B cell (primary cell): ENCODE results near the gene ENKUR. TPM values are rescaled to one million over a fixed set of nuclear protein-coding genes. Genes with fewer than 3 reads are reported as not detected.
"Not testable (repeated sequence)": the region's sequence is repeated elsewhere in the genome, so short reads cannot be mapped to it uniquely, and the experiment has no call there.

Experiments
- ATAC-seq: fragments of 200-7000 bp; cut with Tn5 transposase; one replicate; pipeline ENCODE4 v1.10.0; 2021; ENCODE audit warnings: low read depth, mild to moderate bottlenecking, moderate number of reproducible peaks, moderate library complexity
- CTCF ChIA-PET: fragments of 350-600 bp; sonication (Branson Sonifier 250); formaldehyde crosslinking; loops from one replicate; lab custom pipeline; 2021; ENCODE audit warnings: antibody characterized with exemption, inconsistent platforms; lab: Charles Lee
- POLR2A ChIA-PET: fragments of 350-600 bp; sonication (Branson Sonifier 250); formaldehyde crosslinking; loops from one replicate; lab custom pipeline; 2021; ENCODE audit warnings: antibody characterized with exemption; lab: Charles Lee
- DNase-seq: peaks from one replicate; pipeline ENCODE4 v3.0.0; 2013
- H2AFZ ChIP-seq: 2 replicates; pipeline ENCODE4 v1.6.1; 2012; ENCODE audit warnings: mild to moderate bottlenecking, low read depth, low read length; ENCODE audit not compliant: insufficient read depth, poor library complexity, severe bottlenecking
- H3K27ac ChIP-seq, 2 donors: 1 replicate in 1 of 2; 2 replicates in 1 of 2; pipeline ENCODE4 v1.5.1; 2012 to 2013; ENCODE audit warnings: low read length in 2 of 2, mild to moderate bottlenecking in 2 of 2, moderate library complexity in 1 of 2
- H3K27me3 ChIP-seq, 4 experiments: fragments of 200-600 bp in 1 of 4; sonication (generic) in 1 of 4; replicated peaks in 1 of 4; 1 replicate in 2 of 4; 2 replicates in 2 of 4; pipeline versions ENCODE4 v1.6.1 to v1.7.0; 2013 to 2016; ENCODE audit warnings: low read length in 3 of 4, mild to moderate bottlenecking in 2 of 4, mixed read lengths in 1 of 4, moderate library complexity in 1 of 4; ENCODE audit not compliant: insufficient read depth in 4 of 4, control insufficient read depth in 3 of 4; ENCODE audit errors: control extremely low read depth in 1 of 4
- H3K36me3 ChIP-seq, 2 experiments: replicated peaks in 1 of 2; 1 replicate in 1 of 2; 2 replicates in 1 of 2; pipeline versions ENCODE4 v1.6.1 to v1.7.1; 2013; ENCODE audit warnings: low read length in 1 of 2; ENCODE audit not compliant: insufficient read depth in 2 of 2, control insufficient read depth in 1 of 2; ENCODE audit errors: control extremely low read depth in 1 of 2, extremely low read depth in 1 of 2
- H3K4me1 ChIP-seq, 2 donors: fragments of 200-600 bp in 1 of 2; sonication (generic) in 1 of 2; 1 replicate in 1 of 2; 2 replicates in 1 of 2; pipeline versions ENCODE4 v1.5.1 to v1.6.1; 2013 to 2017; ENCODE audit warnings: low read length in 2 of 2; ENCODE audit not compliant: control insufficient read depth in 2 of 2, insufficient read depth in 2 of 2
- H3K4me2 ChIP-seq: replicated peaks from 2 replicates; pipeline ENCODE3; 2012; ENCODE audit warnings: mild to moderate bottlenecking, low read depth, low read length; ENCODE audit not compliant: poor library complexity, severe bottlenecking
- H3K4me3 ChIP-seq, 5 experiments: fragments of 200-600 bp in 1 of 5; sonication (generic) in 1 of 5; 1 replicate in 3 of 5; 2 replicates in 2 of 5; pipeline versions ENCODE4 v1.5.1 to v1.7.0; 2011 to 2016; ENCODE audit warnings: low read length in 4 of 5, mild to moderate bottlenecking in 4 of 5, low read depth in 2 of 5, control low read depth in 1 of 5, moderate library complexity in 1 of 5; ENCODE audit not compliant: insufficient read depth in 1 of 5; ENCODE audit errors: control extremely low read depth in 1 of 5, extremely low read depth in 1 of 5
- H3K79me2 ChIP-seq: fragments of 200-600 bp; sonication (generic); one replicate; pipeline ENCODE4 v1.6.0; 2016; ENCODE audit warnings: low read length; ENCODE audit not compliant: control insufficient read depth, insufficient read depth
- H3K9ac ChIP-seq: fragments of 200-600 bp; sonication (generic); 2 replicates; pipeline ENCODE4 v1.6.1; 2017; ENCODE audit warnings: mild to moderate bottlenecking, low read length, moderate library complexity
- H3K9me3 ChIP-seq, 3 donors: one replicate each; pipeline versions ENCODE4 v1.6.1 to v1.7.1; 2013; ENCODE audit warnings: low read length in 2 of 3; ENCODE audit not compliant: control insufficient read depth in 2 of 3, insufficient read depth in 1 of 3; ENCODE audit errors: control extremely low read depth in 1 of 3
- H4K20me1 ChIP-seq: 2 replicates; pipeline ENCODE4 v1.6.0; 2012; ENCODE audit warnings: mild to moderate bottlenecking, low read length; ENCODE audit not compliant: insufficient read depth, control insufficient read depth, poor library complexity, severe bottlenecking
- H3K27ac Mint-ChIP-seq: one replicate; pipeline ENCODE4 v1.8.0; 2021; ENCODE audit warnings: mixed read lengths
- H3K27me3 Mint-ChIP-seq: one replicate; pipeline ENCODE4 v1.8.0; 2021; ENCODE audit warnings: mixed read lengths
- H3K4me1 Mint-ChIP-seq: one replicate; pipeline ENCODE4 v1.8.0; 2021; ENCODE audit warnings: mixed read lengths
- H3K4me3 Mint-ChIP-seq: one replicate; pipeline ENCODE4 v1.8.0; 2021; ENCODE audit warnings: mixed read lengths
- H3K9me3 Mint-ChIP-seq: one replicate; pipeline ENCODE4 v1.8.0; 2022; ENCODE audit warnings: mixed read lengths; ENCODE audit not compliant: insufficient read depth
- EZH2 ChIP-seq: IDR thresholded peaks from 2 replicates; pipeline ENCODE4 v1.6.1; 2012; ENCODE audit warnings: borderline replicate concordance, low read depth, mild to moderate bottlenecking, moderate library complexity, low read length; ENCODE audit not compliant: insufficient read depth, poor library complexity, severe bottlenecking
- WGBS: methylation state at CpG from one replicate; pipeline ENCODE4 v1.1.5; 2013; ENCODE audit warnings: missing lambda C conversion rate; ENCODE audit not compliant: insufficient coverage; 5-methylcytosine and 5-hydroxymethylcytosine counted together
- intact Hi-C: fragments of 100-400 bp; cut with micrococcal nuclease; formaldehyde crosslinking; loops from one replicate; pipeline ENCODE4 v1.10.0; 2022
- polyA plus RNA-seq: library from polyadenylated mRNA; depleted of rRNA; stranded (reverse); fragments of >200 nt; gene quantifications from 2 replicates; pipeline ENCODE4 v1.2.3, GENCODE V29; 2012
- total RNA-seq, 2 donors: library from RNA; stranded (reverse); fragments of 120-200 nt in 1 of 2; gene quantifications; 1 replicate in 1 of 2; 2 replicates in 1 of 2; pipeline versions ENCODE4 v1.2.3 to v1.2.4, GENCODE V29; 2013 to 2022
- TF ChIP-seq, protein P1 (sequence below): fragments of 200-600 bp; IDR thresholded peaks from one replicate; pipeline ENCODE4 v1.8.0; 2022; ENCODE audit warnings: antibody characterized with exemption, mild to moderate bottlenecking

The ENKUR gene
- total and polyA plus RNA-seq, 2 donors (not counting 1 experiment from before 2014, with no cell fraction given), result not detected

DNA sequence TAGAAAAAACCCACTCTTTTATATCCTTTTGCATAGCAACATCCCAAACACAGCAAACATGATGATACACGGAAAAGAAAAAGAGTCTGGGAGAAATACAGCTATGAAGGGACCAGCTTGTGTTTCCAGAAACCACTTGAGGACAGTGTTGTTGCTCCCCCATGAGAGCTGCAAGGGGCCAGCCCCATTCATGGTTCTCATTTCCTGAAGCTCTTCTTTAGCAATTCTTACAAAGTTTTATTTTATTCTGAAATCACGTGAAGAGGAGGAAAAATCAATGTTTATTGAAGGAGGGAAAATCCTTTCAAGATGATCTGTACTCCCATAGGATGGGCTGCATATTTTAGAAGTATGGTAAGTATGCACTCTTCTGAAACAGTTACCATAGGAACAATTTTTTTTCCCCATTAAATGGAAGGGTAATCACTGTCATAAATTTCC, 46.1 kb downstream of the ENKUR start:
- H3K4me1 Mint-ChIP-seq, result peaks cover 3% of the 10 kb centered on the region
- Histone ChIP-seq H3K36me3 (no peaks in the 10 kb centered on the region), H3K4me2 (no peak overlapping the region), H4K20me1 (no peaks in the 10 kb centered on the region), H2AFZ (no peak overlapping the region), H3K27me3 (no peaks in the 10 kb centered on the region), H3K4me1 (peaks cover 0 to 3% of the 10 kb centered on the region in 2 donors), H3K27ac (no peak overlapping the region), H3K4me3 (no peak overlapping the region), H3K9me3 (no peaks in the 10 kb centered on the region), H3K79me2 (no peaks in the 10 kb centered on the region), H3K9ac (no peak overlapping the region)
- no peaks in the 10 kb centered on the region for H3K27me3 Mint-ChIP-seq
- no peak for DNase-seq
- no peaks in the 10 kb centered on the region for H3K9me3 Mint-ChIP-seq
- POLR2A ChIA-PET, result interaction anchor here (0.5 kb wide), 1 partner anchor 21 kb away, joined by 4 read pairs; no protein-coding TSS in a partner anchor
- no peak for TF ChIP-seq EZH2
- TF ChIP-seq, protein P1, sequence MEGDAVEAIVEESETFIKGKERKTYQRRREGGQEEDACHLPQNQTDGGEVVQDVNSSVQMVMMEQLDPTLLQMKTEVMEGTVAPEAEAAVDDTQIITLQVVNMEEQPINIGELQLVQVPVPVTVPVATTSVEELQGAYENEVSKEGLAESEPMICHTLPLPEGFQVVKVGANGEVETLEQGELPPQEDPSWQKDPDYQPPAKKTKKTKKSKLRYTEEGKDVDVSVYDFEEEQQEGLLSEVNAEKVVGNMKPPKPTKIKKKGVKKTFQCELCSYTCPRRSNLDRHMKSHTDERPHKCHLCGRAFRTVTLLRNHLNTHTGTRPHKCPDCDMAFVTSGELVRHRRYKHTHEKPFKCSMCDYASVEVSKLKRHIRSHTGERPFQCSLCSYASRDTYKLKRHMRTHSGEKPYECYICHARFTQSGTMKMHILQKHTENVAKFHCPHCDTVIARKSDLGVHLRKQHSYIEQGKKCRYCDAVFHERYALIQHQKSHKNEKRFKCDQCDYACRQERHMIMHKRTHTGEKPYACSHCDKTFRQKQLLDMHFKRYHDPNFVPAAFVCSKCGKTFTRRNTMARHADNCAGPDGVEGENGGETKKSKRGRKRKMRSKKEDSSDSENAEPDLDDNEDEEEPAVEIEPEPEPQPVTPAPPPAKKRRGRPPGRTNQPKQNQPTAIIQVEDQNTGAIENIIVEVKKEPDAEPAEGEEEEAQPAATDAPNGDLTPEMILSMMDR, result no peak
- CTCF ChIA-PET, result no interaction called here
- H3K4me3 Mint-ChIP-seq, result no peak overlapping the region
- no peak overlapping the region for H3K27ac Mint-ChIP-seq
- intact Hi-C loops, result no loop called here
- no peak for ATAC-seq
- no CpG with 5 or more reads among the region's 2 CpGs for WGBS

DNA sequence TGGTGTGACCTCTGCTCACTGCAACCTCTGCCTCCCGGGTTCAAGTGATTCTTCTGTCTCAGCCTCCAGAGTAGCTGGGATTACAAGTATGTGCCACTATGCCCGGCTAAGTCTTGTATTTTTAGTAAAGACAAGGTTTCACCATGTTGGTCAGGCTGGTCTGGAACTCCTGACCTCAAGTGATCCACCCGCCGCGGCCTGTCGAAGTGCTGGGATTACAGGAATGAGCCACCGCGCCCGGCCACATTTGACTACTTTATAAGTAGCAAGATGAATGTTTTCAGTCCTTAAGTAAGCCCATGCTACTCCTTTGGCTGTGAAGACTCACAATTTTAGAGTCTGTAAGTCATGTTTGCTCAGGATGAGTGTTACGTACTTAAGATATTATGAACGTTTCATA, 47.0 kb downstream of the ENKUR start:
- H3K36me3 ChIP-seq, H3K27ac ChIP-seq, H3K27me3 Mint-ChIP-seq, ATAC-seq, H3K27ac Mint-ChIP-seq, H3K27me3 ChIP-seq, H4K20me1 ChIP-seq, DNase-seq, H3K4me3 ChIP-seq, H3K9me3 Mint-ChIP-seq, H3K4me2 ChIP-seq, H3K4me1 ChIP-seq, H2AFZ ChIP-seq, H3K9me3 ChIP-seq, H3K4me3 Mint-ChIP-seq, POLR2A ChIA-PET, CTCF ChIA-PET, H3K4me1 Mint-ChIP-seq, H3K9ac ChIP-seq, H3K79me2 ChIP-seq, intact Hi-C loops: not testable (repeated sequence)
- WGBS, result 96% methylated on average over 8 of the region's 11 CpGs
